HL-60 (cell line): ENCODE results near the gene SUPT4H1.

Experiments used
- GABPA ChIP-seq: IDR thresholded peaks from 2 replicates; pipeline ENCODE4 v1.6.1; 2012; ENCODE audit warnings: low read depth
- TF ChIP-seq, protein P1 (sequence below): IDR thresholded peaks from one replicate; pipeline ENCODE4 v1.5.1; 2011; ENCODE audit warnings: low read length, control low read depth, inconsistent platforms; ENCODE audit not compliant: insufficient read depth

DNA sequence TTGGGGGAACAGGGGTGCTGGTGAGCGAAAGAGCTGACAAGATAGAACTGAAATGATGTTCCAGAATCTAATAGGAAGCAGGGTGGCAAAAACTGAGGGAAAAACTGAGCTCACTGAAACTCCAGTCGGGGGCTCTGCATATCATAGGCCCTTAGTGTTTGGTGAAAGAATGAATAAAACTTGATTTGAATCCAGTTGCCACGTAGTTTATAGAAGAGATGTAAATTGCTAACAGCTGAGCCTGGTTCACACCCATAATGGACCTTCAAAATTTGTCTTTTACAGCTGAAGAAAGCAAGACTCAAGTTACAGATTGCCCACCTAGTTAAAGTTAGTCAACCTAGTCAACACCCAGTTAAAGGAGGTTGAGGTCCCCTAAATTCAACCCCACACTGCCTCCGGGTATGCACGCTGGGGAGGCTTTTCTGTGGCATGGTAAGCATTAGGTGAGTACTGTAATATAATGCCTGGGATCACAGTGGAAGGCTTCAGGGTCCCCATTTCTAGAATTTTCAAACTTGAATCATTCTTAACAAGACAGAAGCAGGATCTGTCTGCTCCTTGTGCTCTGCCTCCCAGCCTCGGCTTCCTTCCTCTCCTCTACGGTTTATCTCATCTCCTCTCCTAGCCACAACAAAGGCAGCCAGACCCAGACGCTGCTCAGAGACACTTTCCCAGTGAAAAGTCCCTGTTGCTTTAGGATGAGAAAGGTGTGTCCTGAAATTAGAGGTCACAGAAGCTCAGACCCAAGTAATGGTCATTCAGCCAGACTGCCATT is 26.9 kb upstream of the SUPT4H1 start:
- TF ChIP-seq, protein P1, sequence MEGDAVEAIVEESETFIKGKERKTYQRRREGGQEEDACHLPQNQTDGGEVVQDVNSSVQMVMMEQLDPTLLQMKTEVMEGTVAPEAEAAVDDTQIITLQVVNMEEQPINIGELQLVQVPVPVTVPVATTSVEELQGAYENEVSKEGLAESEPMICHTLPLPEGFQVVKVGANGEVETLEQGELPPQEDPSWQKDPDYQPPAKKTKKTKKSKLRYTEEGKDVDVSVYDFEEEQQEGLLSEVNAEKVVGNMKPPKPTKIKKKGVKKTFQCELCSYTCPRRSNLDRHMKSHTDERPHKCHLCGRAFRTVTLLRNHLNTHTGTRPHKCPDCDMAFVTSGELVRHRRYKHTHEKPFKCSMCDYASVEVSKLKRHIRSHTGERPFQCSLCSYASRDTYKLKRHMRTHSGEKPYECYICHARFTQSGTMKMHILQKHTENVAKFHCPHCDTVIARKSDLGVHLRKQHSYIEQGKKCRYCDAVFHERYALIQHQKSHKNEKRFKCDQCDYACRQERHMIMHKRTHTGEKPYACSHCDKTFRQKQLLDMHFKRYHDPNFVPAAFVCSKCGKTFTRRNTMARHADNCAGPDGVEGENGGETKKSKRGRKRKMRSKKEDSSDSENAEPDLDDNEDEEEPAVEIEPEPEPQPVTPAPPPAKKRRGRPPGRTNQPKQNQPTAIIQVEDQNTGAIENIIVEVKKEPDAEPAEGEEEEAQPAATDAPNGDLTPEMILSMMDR = no peak
- TF ChIP-seq GABPA = no peak
